ENCODE data around the gene ARHGAP25.
A peak's percentile ranks its signal among the peaks of the same experiment; 100 is the strongest.

Gene ARHGAP25

DNA sequence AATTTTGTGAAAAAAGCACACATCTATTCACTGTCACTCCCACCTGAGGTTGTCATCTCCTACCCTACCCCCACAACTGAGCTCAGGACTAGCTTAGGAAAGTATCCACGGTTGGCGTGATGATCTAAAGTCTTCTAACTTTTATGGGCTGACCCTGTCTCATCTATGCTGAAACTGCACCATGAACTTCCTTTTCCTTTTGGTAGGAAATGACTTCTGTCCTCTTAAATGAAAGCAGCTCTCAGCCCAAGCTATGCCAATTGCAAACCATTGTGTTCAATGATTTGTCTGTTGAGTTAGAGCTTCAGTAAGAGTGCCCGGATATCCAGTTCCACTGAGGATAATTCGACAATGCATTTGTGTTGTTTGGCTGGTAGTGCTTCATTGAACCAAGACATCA lies 52.7 kb downstream of the ARHGAP25 start:
- H3K4me3 ChIP-seq (replicated peaks in 1 of 2; ENCODE audit: low read depth in 2 of 2, low read length in 2 of 2): no peak overlapping the region
- TF ChIP-seq, protein P1, sequence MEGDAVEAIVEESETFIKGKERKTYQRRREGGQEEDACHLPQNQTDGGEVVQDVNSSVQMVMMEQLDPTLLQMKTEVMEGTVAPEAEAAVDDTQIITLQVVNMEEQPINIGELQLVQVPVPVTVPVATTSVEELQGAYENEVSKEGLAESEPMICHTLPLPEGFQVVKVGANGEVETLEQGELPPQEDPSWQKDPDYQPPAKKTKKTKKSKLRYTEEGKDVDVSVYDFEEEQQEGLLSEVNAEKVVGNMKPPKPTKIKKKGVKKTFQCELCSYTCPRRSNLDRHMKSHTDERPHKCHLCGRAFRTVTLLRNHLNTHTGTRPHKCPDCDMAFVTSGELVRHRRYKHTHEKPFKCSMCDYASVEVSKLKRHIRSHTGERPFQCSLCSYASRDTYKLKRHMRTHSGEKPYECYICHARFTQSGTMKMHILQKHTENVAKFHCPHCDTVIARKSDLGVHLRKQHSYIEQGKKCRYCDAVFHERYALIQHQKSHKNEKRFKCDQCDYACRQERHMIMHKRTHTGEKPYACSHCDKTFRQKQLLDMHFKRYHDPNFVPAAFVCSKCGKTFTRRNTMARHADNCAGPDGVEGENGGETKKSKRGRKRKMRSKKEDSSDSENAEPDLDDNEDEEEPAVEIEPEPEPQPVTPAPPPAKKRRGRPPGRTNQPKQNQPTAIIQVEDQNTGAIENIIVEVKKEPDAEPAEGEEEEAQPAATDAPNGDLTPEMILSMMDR (IDR thresholded peaks at IDR 0.05; ENCODE audit: low read depth, low read length): no peak
- DNase-seq (ENCODE audit: low read depth in 2 of 2): no peak

- DNase-seq (ENCODE audit: low read depth in 2 of 2): no peak
- no peak overlapping the region for H3K4me3 ChIP-seq (replicated peaks in 1 of 2; ENCODE audit: low read depth in 2 of 2, low read length in 2 of 2)
- TF ChIP-seq, protein P1 (IDR thresholded peaks at IDR 0.05; ENCODE audit: low read depth, low read length): no peak
Measured at GRCh38 chr2:68789603-68790002, 55.0 kb downstream of the ARHGAP25 start.

GRCh38 chr2:68790600-68790999 lies 56.0 kb downstream of the ARHGAP25 start:
- H3K4me3 ChIP-seq (replicated peaks in 1 of 2; ENCODE audit: low read depth in 2 of 2, low read length in 2 of 2): no peak overlapping the region
- DNase-seq (ENCODE audit: low read depth in 2 of 2): no peak
- TF ChIP-seq, protein P1 (IDR thresholded peaks at IDR 0.05; ENCODE audit: low read depth, low read length): no peak

DNA sequence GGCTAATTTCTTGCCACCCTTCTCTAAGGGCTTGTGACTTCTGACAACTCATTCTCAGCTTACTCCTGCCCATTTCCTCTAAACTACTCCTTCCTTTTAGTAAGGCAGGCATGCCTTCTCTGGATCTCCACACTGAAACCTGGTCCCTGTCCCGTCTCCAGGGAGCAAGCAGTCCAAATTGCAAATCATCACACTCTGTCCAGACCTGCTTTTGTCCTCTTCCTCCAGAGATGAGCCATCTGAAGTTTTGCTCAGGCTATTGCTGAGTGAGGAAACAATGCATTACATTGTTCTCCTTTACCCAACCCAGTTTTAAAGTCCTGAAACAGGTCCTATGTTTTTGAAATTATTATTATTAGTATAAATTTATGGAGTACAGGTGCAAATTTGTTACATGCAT lies 57.3 kb downstream of the ARHGAP25 start:
- no peak for DNase-seq (ENCODE audit: low read depth in 2 of 2)
- TF ChIP-seq, protein P1 (IDR thresholded peaks at IDR 0.05; ENCODE audit: low read depth, low read length): no peak
- no peak overlapping the region for H3K4me3 ChIP-seq (replicated peaks in 1 of 2; ENCODE audit: low read depth in 2 of 2, low read length in 2 of 2)

- no peak for DNase-seq (ENCODE audit: low read depth in 2 of 2)
- no peak overlapping the region for H3K4me3 ChIP-seq (replicated peaks in 1 of 2; ENCODE audit: low read depth in 2 of 2, low read length in 2 of 2)
- TF ChIP-seq, protein P1 (IDR thresholded peaks at IDR 0.05; ENCODE audit: low read depth, low read length): no peak
Measured at GRCh38 chr2:68792751-68793150, 58.1 kb downstream of the ARHGAP25 start.

- DNase-seq (ENCODE audit: low read depth in 2 of 2): peak in 1 of 2 donors; percentile 65
- H3K4me3 ChIP-seq (replicated peaks in 1 of 2; ENCODE audit: low read depth in 2 of 2, low read length in 2 of 2): no peak overlapping the region
- TF ChIP-seq, protein P1 (IDR thresholded peaks at IDR 0.05; ENCODE audit: low read depth, low read length): no peak
Measured at GRCh38 chr2:68796295-68796905, 61.8 kb downstream of the ARHGAP25 start.

- TF ChIP-seq, protein P1 (IDR thresholded peaks at IDR 0.05; ENCODE audit: low read depth, low read length): no peak
- H3K4me3 ChIP-seq (replicated peaks in 1 of 2; ENCODE audit: low read depth in 2 of 2, low read length in 2 of 2): no peak overlapping the region
- DNase-seq (ENCODE audit: low read depth in 2 of 2): no peak
Measured at GRCh38 chr2:68798569-68798968, 64.0 kb downstream of the ARHGAP25 start.
